MM.1S (cell line): ENCODE results near the gene GNAQ.

ENCODE experiments used
- DNase-seq: peaks from one replicate; pipeline ENCODE4 v3.0.0-alpha.2; 2015
- H2AFZ ChIP-seq: fragments of 300-600 bp; sonication (generic); 2 replicates; pipeline ENCODE4 v1.6.0; 2016; ENCODE audit warnings: antibody characterized with exemption, low read length
- H3F3A ChIP-seq: fragments of 300-600 bp; sonication (generic); 2 replicates; pipeline ENCODE4 v1.6.1; 2016; ENCODE audit warnings: mild to moderate bottlenecking, antibody characterized with exemption, low read length, moderate library complexity, mixed read lengths; ENCODE audit not compliant: insufficient read depth
- H3K27ac ChIP-seq: fragments of 300-600 bp; sonication (generic); 2 replicates; pipeline ENCODE4 v1.5.1; 2016; ENCODE audit warnings: mild to moderate bottlenecking, low read length
- H3K27me3 ChIP-seq: fragments of 300-600 bp; sonication (generic); replicated peaks from 2 replicates; pipeline ENCODE4 v1.6.0; 2016; ENCODE audit warnings: low read length; ENCODE audit not compliant: insufficient read depth
- H3K36me3 ChIP-seq: fragments of 300-600 bp; sonication (generic); replicated peaks from 2 replicates; pipeline ENCODE4 v1.6.1; 2016; ENCODE audit warnings: mild to moderate bottlenecking, low read length, mixed read lengths; ENCODE audit not compliant: insufficient read depth
- H3K4me1 ChIP-seq: fragments of 300-600 bp; sonication (generic); 2 replicates; pipeline ENCODE4 v1.6.1; 2016; ENCODE audit warnings: low read length, mixed read lengths
- H3K4me2 ChIP-seq: fragments of 300-600 bp; sonication (generic); 2 replicates; pipeline ENCODE4 v1.6.0; 2016; ENCODE audit warnings: low read depth, low read length
- H3K4me3 ChIP-seq: fragments of 300-600 bp; sonication (generic); 2 replicates; pipeline ENCODE4 v1.5.1; 2016; ENCODE audit warnings: low read length, mixed read lengths
- H3K79me2 ChIP-seq: fragments of 300-600 bp; sonication (generic); 2 replicates; pipeline ENCODE4 v1.6.1; 2016; ENCODE audit warnings: mixed run types, low read length, mixed read lengths
- H3K9ac ChIP-seq: fragments of 300-600 bp; sonication (generic); 2 replicates; pipeline ENCODE4 v1.6.1; 2016; ENCODE audit warnings: low read length, mixed read lengths
- H3K9me2 ChIP-seq: fragments of 300-600 bp; sonication (generic); replicated peaks from 2 replicates; pipeline ENCODE4 v1.6.1; 2016; ENCODE audit warnings: mild to moderate bottlenecking, low read length, mixed read lengths; ENCODE audit not compliant: insufficient read depth
- H3K9me3 ChIP-seq: fragments of 300-600 bp; sonication (generic); replicated peaks from 2 replicates; pipeline ENCODE4 v1.6.1; 2016; ENCODE audit warnings: mild to moderate bottlenecking, low read length, mixed read lengths; ENCODE audit not compliant: insufficient read depth
- H4K20me1 ChIP-seq: fragments of 300-600 bp; sonication (generic); 2 replicates; pipeline ENCODE4 v1.6.1; 2016; ENCODE audit warnings: mild to moderate bottlenecking, low read length, moderate library complexity, mixed read lengths; ENCODE audit not compliant: insufficient read depth
- EZH2 ChIP-seq: fragments of 300-600 bp; sonication (generic); optimal IDR thresholded peaks from 2 replicates; pipeline ENCODE3; 2017; ENCODE audit warnings: low read depth, mild to moderate bottlenecking, antibody characterized with exemption, low read length, mixed read lengths
- EZH2phosphoT487 ChIP-seq: fragments of 300-600 bp; sonication (generic); IDR thresholded peaks from 2 replicates; pipeline ENCODE4 v1.6.1; 2018; ENCODE audit warnings: antibody characterized with exemption, low read length
- TF ChIP-seq, protein P1 (sequence below): fragments of 300-600 bp; sonication (generic); IDR thresholded peaks from 2 replicates; pipeline ENCODE4 v1.5.1; 2016; ENCODE audit warnings: antibody characterized with exemption, low read length, mixed read lengths

Gene GNAQ

DNA sequence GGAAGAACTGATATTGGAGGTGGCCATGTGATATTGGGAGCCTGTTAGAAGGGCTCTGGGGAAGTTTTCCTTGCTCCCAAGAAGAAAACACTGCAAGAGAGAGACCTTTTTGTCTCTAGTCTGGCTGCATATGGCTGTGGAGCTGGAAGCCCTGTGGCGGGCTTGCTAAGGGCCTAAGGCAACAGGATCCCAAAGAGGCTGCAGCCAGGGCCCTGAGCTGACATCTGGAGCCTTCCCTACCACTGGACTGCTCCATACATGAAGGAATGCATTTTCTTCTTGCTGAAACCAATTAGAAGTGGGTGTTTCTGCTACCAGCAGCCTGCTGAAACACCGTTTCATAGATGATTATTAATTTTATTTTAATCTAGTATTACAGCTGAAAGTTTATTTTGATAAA, 42.2 kb downstream of the GNAQ start:
- Histone ChIP-seq H3K9ac (no peak overlapping the region), H3K27ac (no peak overlapping the region), H3K27me3 (no peaks in the 10 kb centered on the region), H3K4me3 (no peak overlapping the region), H3K79me2 (no peaks in the 10 kb centered on the region), H3K4me1 (no peaks in the 10 kb centered on the region), H3F3A (no peaks in the 10 kb centered on the region), H3K9me2 (no peaks in the 10 kb centered on the region), H3K4me2 (no peak overlapping the region), H3K9me3 (no peaks in the 10 kb centered on the region), H2AFZ (no peak overlapping the region), H3K36me3 (no peaks in the 10 kb centered on the region), H4K20me1 (no peaks in the 10 kb centered on the region)
- no peak for DNase-seq
- no peak for TF ChIP-seq EZH2phosphoT487
- no peak for TF ChIP-seq EZH2
- TF ChIP-seq, protein P1, sequence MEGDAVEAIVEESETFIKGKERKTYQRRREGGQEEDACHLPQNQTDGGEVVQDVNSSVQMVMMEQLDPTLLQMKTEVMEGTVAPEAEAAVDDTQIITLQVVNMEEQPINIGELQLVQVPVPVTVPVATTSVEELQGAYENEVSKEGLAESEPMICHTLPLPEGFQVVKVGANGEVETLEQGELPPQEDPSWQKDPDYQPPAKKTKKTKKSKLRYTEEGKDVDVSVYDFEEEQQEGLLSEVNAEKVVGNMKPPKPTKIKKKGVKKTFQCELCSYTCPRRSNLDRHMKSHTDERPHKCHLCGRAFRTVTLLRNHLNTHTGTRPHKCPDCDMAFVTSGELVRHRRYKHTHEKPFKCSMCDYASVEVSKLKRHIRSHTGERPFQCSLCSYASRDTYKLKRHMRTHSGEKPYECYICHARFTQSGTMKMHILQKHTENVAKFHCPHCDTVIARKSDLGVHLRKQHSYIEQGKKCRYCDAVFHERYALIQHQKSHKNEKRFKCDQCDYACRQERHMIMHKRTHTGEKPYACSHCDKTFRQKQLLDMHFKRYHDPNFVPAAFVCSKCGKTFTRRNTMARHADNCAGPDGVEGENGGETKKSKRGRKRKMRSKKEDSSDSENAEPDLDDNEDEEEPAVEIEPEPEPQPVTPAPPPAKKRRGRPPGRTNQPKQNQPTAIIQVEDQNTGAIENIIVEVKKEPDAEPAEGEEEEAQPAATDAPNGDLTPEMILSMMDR: no peak

DNA sequence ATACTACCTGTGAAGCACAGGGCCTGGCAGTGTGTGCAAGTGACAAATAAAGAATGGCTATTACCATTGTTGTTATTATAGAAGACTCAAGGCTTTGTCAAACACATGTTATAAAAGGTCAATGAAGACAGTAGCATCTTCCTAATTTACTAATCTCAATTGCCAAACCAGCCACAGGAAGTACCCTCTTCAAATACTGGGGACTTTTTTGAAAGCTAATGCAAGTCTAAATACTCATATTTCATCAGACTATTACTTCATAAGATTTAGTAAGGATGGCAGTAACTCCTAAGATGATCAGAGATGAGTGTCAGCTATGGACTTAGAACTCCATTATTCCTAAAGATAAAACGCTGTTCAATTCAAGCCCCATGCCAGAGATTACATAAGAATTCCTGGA, 43.0 kb downstream of the GNAQ start:
- no peak for DNase-seq
- H2AFZ ChIP-seq: no peak overlapping the region
- no peaks in the 10 kb centered on the region for H3K27me3 ChIP-seq
- no peak overlapping the region for H3K4me3 ChIP-seq
- H3K4me2 ChIP-seq: no peak overlapping the region
- no peak overlapping the region for H3K9ac ChIP-seq
- no peaks in the 10 kb centered on the region for H3K9me2 ChIP-seq
- no peaks in the 10 kb centered on the region for H3K4me1 ChIP-seq
- no peaks in the 10 kb centered on the region for H3K36me3 ChIP-seq
- no peaks in the 10 kb centered on the region for H3K9me3 ChIP-seq
- no peaks in the 10 kb centered on the region for H3F3A ChIP-seq
- no peaks in the 10 kb centered on the region for H3K79me2 ChIP-seq
- no peak overlapping the region for H3K27ac ChIP-seq
- TF ChIP-seq EZH2 (no peak), EZH2phosphoT487 (no peak)
- TF ChIP-seq, protein P1: no peak
- no peaks in the 10 kb centered on the region for H4K20me1 ChIP-seq

DNA sequence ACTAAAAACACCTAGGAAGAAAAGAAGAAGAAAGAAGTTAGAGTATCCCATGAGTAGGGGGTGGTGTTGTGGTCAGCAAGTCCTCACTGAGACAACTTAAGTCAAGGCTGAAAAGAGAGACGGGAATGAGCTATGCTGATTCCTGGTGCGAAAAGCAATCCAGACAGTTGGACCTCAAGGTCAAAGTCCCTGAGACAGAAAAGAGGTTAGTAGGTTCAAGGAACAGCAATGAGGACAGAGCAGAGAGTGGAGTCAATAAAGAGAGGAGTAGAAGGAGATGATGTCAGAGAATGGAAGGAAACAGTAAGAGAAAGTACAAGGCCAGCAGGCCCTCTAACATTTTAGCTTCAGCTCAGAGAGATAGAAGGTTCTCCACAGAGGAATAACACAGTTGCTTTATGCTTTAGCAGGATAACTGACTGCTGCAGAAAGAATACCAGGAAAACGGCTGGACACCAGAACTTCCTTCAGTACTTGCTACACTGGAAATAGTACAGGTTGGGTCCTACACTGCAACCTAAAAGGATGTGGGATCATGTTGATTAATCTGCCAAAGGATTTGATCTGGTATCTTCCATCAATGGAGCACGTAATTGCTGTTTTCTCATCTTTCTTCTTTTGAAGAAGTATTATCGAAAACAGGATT, 43.6 kb downstream of the GNAQ start:
- H3K4me2 ChIP-seq: no peak overlapping the region
- no peaks in the 10 kb centered on the region for H3K27me3 ChIP-seq
- no peaks in the 10 kb centered on the region for H3K9me3 ChIP-seq
- no peak overlapping the region for H2AFZ ChIP-seq
- H3K4me3 ChIP-seq: no peak overlapping the region
- H3K79me2 ChIP-seq: no peaks in the 10 kb centered on the region
- H3K9me2 ChIP-seq: no peaks in the 10 kb centered on the region
- no peak overlapping the region for H3K27ac ChIP-seq
- H3K4me1 ChIP-seq: no peaks in the 10 kb centered on the region
- H3K36me3 ChIP-seq: no peaks in the 10 kb centered on the region
- TF ChIP-seq EZH2phosphoT487 (no peak), EZH2 (no peak)
- TF ChIP-seq, protein P1: no peak
- no peak overlapping the region for H3K9ac ChIP-seq
- no peaks in the 10 kb centered on the region for H3F3A ChIP-seq
- no peak for DNase-seq
- no peaks in the 10 kb centered on the region for H4K20me1 ChIP-seq
